HEK293T (cell line): Measurements from ENCODE around the gene VWA1.

Source experiments
- BHLHE40 ChIP-seq: fragments of 450-650 bp; IDR thresholded peaks from 2 replicates; pipeline ENCODE4 v1.6.1; 2016; ENCODE audit warnings: mild to moderate bottlenecking, moderate library complexity, borderline replicate concordance
- ELF4 ChIP-seq: fragments of 450-650 bp; IDR thresholded peaks from 2 replicates; pipeline ENCODE4 v1.6.1; 2017; ENCODE audit warnings: antibody characterized with exemption
- FOXA1 ChIP-seq: fragments of 450-650 bp; IDR thresholded peaks from 2 replicates; pipeline ENCODE4 v1.6.1; 2016; ENCODE audit warnings: mild to moderate bottlenecking
- FOXM1 ChIP-seq: fragments of 450-650 bp; IDR thresholded peaks from 2 replicates; pipeline ENCODE4 v1.6.1; 2017; ENCODE audit warnings: mild to moderate bottlenecking, borderline replicate concordance
- SP1 ChIP-seq: fragments of 450-650 bp; IDR thresholded peaks from 2 replicates; pipeline ENCODE4 v1.6.1; 2017
- SUZ12 ChIP-seq: fragments of 450-650 bp; IDR thresholded peaks from 2 replicates; pipeline ENCODE4 v1.6.1; 2016; ENCODE audit warnings: mild to moderate bottlenecking
- TARDBP ChIP-seq: fragments of 450-650 bp; IDR thresholded peaks from 2 replicates; pipeline ENCODE4 v1.6.1; 2016
- TF ChIP-seq, protein P1 (sequence below): fragments of 450-650 bp; IDR thresholded peaks from 2 replicates; pipeline ENCODE4 v1.6.1; 2016

DNA sequence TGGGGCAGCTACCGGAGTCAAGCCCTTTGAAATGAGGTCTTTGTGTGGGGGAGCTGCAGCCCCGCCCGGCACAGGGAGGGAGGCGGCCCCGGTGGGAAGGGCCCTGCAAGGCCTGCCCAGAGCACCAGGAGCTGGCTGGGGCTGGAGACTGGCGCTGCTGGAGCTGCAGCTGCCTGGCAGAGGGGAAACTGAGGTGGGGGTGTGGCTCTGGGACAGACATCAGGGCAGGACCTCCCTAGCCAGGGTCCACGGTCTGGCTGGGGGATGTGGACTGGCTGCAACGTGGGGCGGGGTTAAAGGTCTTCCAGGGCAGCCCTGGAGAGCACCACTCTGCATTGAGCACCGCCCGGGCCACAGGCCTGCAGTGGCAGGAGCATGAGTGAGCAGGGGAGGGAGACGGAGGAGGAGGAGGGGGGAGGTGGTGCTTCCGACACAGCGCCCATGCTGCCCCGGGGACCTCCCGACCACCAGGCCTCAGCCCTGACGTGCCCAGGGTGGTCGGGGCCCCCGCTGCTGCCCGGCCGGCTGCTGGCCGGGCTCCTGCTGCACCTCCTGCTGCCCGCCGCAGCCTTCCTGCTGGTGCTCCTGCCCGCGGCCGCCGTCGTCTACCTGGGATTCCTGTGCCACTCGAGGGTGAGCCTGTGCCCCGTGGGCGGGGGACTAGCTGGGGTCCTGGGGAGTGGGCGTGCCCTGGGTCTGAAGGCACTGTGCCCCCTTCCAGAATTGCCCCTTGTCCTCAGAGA lies 9.6 kb upstream of the VWA1 start:
- TF ChIP-seq BHLHE40 (no peak), SUZ12 (no peak), SP1 (no peak), FOXA1 (no peak), ELF4 (no peak), TARDBP (no peak), FOXM1 (no peak)
- TF ChIP-seq, protein P1, sequence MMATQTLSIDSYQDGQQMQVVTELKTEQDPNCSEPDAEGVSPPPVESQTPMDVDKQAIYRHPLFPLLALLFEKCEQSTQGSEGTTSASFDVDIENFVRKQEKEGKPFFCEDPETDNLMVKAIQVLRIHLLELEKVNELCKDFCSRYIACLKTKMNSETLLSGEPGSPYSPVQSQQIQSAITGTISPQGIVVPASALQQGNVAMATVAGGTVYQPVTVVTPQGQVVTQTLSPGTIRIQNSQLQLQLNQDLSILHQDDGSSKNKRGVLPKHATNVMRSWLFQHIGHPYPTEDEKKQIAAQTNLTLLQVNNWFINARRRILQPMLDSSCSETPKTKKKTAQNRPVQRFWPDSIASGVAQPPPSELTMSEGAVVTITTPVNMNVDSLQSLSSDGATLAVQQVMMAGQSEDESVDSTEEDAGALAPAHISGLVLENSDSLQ = no peak
